A549 (cell line): Measurements from ENCODE around the gene CLDN1. TPM values are rescaled to one million over a fixed set of nuclear protein-coding genes. Genes with fewer than 3 reads are reported as not detected.

Experiments
- ATAC-seq, 2 experiments: fragments of 200-7000 bp in 1 of 2; fragments of >200 bp in 1 of 2; cut with Nextera tagmentation in 1 of 2; cut with Tn5 transposase in 1 of 2; 3 replicates each; pipeline versions ENCODE4 v1.8.0 to v1.9.1; 2018 to 2020; ENCODE audit warnings: mild to moderate bottlenecking in 1 of 2, moderate library complexity in 1 of 2
- CTCF ChIA-PET: fragments of 300-600 bp; sonication (Branson Sonifier 250); formaldehyde crosslinking; extraction: SDS; loops from one replicate; lab custom pipeline; 2021; ENCODE audit warnings: antibody characterized with exemption, inconsistent platforms; lab: Yijun Ruan, JAX
- POLR2A ChIA-PET: fragments of 350-600 bp; formaldehyde crosslinking; extraction: SDS; loops from one replicate; lab custom pipeline; 2021; ENCODE audit warnings: antibody characterized with exemption, inconsistent platforms; lab: Yijun Ruan, JAX
- DNase-seq, 2 experiments: peaks; one replicate each; pipeline versions ENCODE4 v3.0.0 to v3.0.0-alpha.2; 2011 to 2016; ENCODE audit warnings: low read depth in 1 of 2, low spot score in 1 of 2
- FAIRE-seq: peaks from 2 replicates; lab custom pipeline; 2011; peaks lifted over from hg19 to GRCh38; lab: Jason Lieb, UNC
- H3K27ac ChIP-seq, 2 experiments: fragments of >200 bp; sonication (Bioruptor Twin); formaldehyde crosslinking; 3 replicates each; pipeline ENCODE4 v1.5.1; 2016 to 2017
- H3K4me1 ChIP-seq: fragments of >200 bp; sonication (Bioruptor Twin); formaldehyde crosslinking; 3 replicates; pipeline ENCODE4 v1.6.1; 2016
- H3K4me2 ChIP-seq: fragments of >200 bp; sonication (Bioruptor Twin); formaldehyde crosslinking; 3 replicates; pipeline ENCODE4 v1.6.1; 2016
- H3K4me3 ChIP-seq: fragments of >200 bp; sonication (Bioruptor Twin); formaldehyde crosslinking; 3 replicates; pipeline ENCODE4 v1.5.1; 2016
- H3K9me3 ChIP-seq: fragments of >200 bp; sonication (Bioruptor Twin); formaldehyde crosslinking; 3 replicates; pipeline ENCODE4 v1.6.1; 2016
- CTCF ChIP-seq: fragments of >200 bp; sonication (Bioruptor Twin); formaldehyde crosslinking; IDR thresholded peaks from 3 replicates; pipeline ENCODE4 v1.5.1; 2016
- FOXS1 ChIP-seq: fragments of 250-450 bp; sonication (Bioruptor Pico); IDR thresholded peaks from 2 replicates; pipeline ENCODE4 v1.5.0; 2020; ENCODE audit warnings: mild to moderate bottlenecking, moderate library complexity
- HEYL ChIP-seq: fragments of 250-450 bp; sonication (Bioruptor Pico); IDR thresholded peaks from 2 replicates; pipeline ENCODE4 v1.8.0; 2021; ENCODE audit warnings: mild to moderate bottlenecking, moderate library complexity
- HOXA7 ChIP-seq: fragments of 250-450 bp; sonication (Bioruptor Pico); IDR thresholded peaks from 2 replicates; pipeline ENCODE4 v1.5.0; 2020; ENCODE audit warnings: mild to moderate bottlenecking, moderate library complexity
- HOXB13 ChIP-seq: fragments of 250-450 bp; sonication (Bioruptor Pico); IDR thresholded peaks from 2 replicates; pipeline ENCODE4 v1.5.0; 2020; ENCODE audit warnings: low read depth, mild to moderate bottlenecking, moderate library complexity
- HOXB5 ChIP-seq: fragments of 250-450 bp; sonication (Bioruptor Pico); IDR thresholded peaks from 2 replicates; pipeline ENCODE4 v1.5.0; 2020; ENCODE audit warnings: mild to moderate bottlenecking, moderate library complexity
- KDM5A ChIP-seq: fragments of 200-600 bp; sonication (generic); IDR thresholded peaks from 2 replicates; pipeline ENCODE4 v1.6.1; 2016; ENCODE audit warnings: antibody characterized with exemption, mild to moderate bottlenecking
- RAD21 ChIP-seq, 2 experiments: fragments of >200 bp in 1 of 2; sonication (Bioruptor Twin) in 1 of 2; formaldehyde crosslinking in 1 of 2; IDR thresholded peaks in 1 of 2; conservative IDR thresholded peaks in 1 of 2; 2 replicates in 1 of 2; 3 replicates in 1 of 2; pipeline ENCODE4 v1.6.1; 2012 to 2018; ENCODE audit warnings: inconsistent platforms in 1 of 2
- RFX5 ChIP-seq: fragments of 450-650 bp; IDR thresholded peaks from 2 replicates; pipeline ENCODE4 v1.7.1; 2014; ENCODE audit warnings: antibody characterized with exemption, mild to moderate bottlenecking, moderate library complexity
- TP53 ChIP-seq: fragments of 250-450 bp; sonication (Bioruptor Pico); IDR thresholded peaks from 2 replicates; pipeline ENCODE4 v1.5.0; 2021; ENCODE audit warnings: mild to moderate bottlenecking, moderate library complexity
- USF2 ChIP-seq: fragments of 450-650 bp; IDR thresholded peaks from 2 replicates; pipeline ENCODE4 v1.6.1; 2014; ENCODE audit warnings: antibody characterized with exemption
- ZNF302 ChIP-seq: fragments of 250-450 bp; sonication (Bioruptor Pico); IDR thresholded peaks from 2 replicates; pipeline ENCODE4 v1.9.0; 2021; ENCODE audit warnings: inconsistent platforms, mild to moderate bottlenecking, moderate library complexity
- WGBS: methylation state at CpG from one replicate; pipeline ENCODE4 v1.1.6; 2017; ENCODE audit errors: missing lambda C conversion rate; 5-methylcytosine and 5-hydroxymethylcytosine counted together
- polyA plus RNA-seq, 4 experiments: library from polyadenylated mRNA; depleted of rRNA in 3 of 4; stranded (reverse); fragments of >200 nt; fragmentation: RNase III in 1 of 4; extraction: RNeasy Plus Mini Kit Qiagen cat#74134 plus additional on column Dnase treatment in 1 of 4; gene quantifications; 2 replicates in 3 of 4; 3 replicates in 1 of 4; pipeline ENCODE4 v1.2.3, GENCODE V29; 2011 to 2017
- TF ChIP-seq, protein P1 (sequence below): fragments of >200 bp; sonication (Bioruptor Twin); formaldehyde crosslinking; IDR thresholded peaks from 3 replicates; pipeline ENCODE4 v1.6.1; 2016
- TF ChIP-seq, protein P2 (sequence below): IDR thresholded peaks from 2 replicates; pipeline ENCODE4 v1.6.1; 2012
- TF ChIP-seq, protein P3 (sequence below): fragments of 150-350 bp; IDR thresholded peaks from 2 replicates; pipeline ENCODE4 v1.6.1; 2014; ENCODE audit warnings: low read depth, mild to moderate bottlenecking, low read length

CLDN1 gene
- polyA plus RNA-seq, 2 of the 4 experiments (the other 2 are of a cell fraction): 33.7 to 142 TPM

- TF ChIP-seq, protein P1, sequence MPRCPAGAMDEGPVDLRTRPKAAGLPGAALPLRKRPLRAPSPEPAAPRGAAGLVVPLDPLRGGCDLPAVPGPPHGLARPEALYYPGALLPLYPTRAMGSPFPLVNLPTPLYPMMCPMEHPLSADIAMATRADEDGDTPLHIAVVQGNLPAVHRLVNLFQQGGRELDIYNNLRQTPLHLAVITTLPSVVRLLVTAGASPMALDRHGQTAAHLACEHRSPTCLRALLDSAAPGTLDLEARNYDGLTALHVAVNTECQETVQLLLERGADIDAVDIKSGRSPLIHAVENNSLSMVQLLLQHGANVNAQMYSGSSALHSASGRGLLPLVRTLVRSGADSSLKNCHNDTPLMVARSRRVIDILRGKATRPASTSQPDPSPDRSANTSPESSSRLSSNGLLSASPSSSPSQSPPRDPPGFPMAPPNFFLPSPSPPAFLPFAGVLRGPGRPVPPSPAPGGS: no peak
- no peak for TF ChIP-seq HEYL (CRISPR knock-in tag)
- no peak for TF ChIP-seq CTCF
- no peak for TF ChIP-seq FOXS1 (CRISPR knock-in tag)
- TF ChIP-seq HOXB13 (CRISPR knock-in tag): no peak
- no peak for TF ChIP-seq ZNF302 (CRISPR knock-in tag)
Measured at GRCh38 chr3:190309414-190309813, 12.8 kb downstream of the CLDN1 start (continued).

DNA sequence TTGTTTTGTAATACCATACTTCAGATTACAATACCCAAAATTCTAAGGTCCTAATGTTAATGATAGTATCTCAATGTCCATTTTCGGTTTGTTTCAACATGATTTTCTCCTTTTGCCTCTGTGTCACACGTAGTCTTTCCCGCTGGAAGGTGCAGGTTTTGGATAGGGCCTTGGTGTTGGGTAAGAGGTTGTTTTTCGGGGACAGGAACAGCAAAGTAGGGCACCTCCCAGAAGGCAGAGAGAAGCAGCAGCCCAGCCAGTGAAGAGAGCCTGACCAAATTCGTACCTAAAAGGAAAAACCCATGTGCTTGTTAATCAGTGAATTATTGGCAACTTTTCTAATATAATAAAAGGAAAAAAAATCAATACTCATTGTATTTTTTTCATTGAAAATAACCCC is 14.1 kb downstream of the CLDN1 start:
- ATAC-seq (no peak), FAIRE-seq (no peak), DNase-seq (no peak)
- TF ChIP-seq HOXA7 (no peak), CTCF (no peak), USF2 (no peak), HOXB5 (CRISPR knock-in tag) (no peak), RAD21 (conservative IDR thresholded peaks at IDR 0.05 in 1 of 2, IDR thresholded peaks at IDR 0.05 in 1 of 2) (no peak), RFX5 (no peak), KDM5A (no peak), TP53 (CRISPR knock-in tag) (no peak)
- TF ChIP-seq, protein P2, sequence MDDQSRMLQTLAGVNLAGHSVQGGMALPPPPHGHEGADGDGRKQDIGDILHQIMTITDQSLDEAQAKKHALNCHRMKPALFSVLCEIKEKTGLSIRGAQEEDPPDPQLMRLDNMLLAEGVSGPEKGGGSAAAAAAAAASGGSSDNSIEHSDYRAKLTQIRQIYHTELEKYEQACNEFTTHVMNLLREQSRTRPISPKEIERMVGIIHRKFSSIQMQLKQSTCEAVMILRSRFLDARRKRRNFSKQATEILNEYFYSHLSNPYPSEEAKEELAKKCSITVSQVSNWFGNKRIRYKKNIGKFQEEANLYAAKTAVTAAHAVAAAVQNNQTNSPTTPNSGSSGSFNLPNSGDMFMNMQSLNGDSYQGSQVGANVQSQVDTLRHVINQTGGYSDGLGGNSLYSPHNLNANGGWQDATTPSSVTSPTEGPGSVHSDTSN: no peak
- TF ChIP-seq, protein P3, sequence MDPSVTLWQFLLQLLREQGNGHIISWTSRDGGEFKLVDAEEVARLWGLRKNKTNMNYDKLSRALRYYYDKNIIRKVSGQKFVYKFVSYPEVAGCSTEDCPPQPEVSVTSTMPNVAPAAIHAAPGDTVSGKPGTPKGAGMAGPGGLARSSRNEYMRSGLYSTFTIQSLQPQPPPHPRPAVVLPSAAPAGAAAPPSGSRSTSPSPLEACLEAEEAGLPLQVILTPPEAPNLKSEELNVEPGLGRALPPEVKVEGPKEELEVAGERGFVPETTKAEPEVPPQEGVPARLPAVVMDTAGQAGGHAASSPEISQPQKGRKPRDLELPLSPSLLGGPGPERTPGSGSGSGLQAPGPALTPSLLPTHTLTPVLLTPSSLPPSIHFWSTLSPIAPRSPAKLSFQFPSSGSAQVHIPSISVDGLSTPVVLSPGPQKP: no peak
- POLR2A ChIA-PET: no interaction called here
- H3K4me3 ChIP-seq: no peak overlapping the region
- WGBS: 93% methylated on average over 5 of the region's 5 CpGs
- H3K27ac ChIP-seq: peak overlapping the region; percentile 16 to 45; a peak in 2 of 6 replicates
- H3K9me3 ChIP-seq: no peaks in the 10 kb centered on the region
- CTCF ChIA-PET: interaction anchor here (0.6 to 1.8 kb wide), 2 partner anchors 10 to 14 kb away, joined by 3 to 10 read pairs; partner anchors contain the start of gene CLDN1
- peaks cover 60% of the 10 kb centered on the region for H3K4me1 ChIP-seq
- H3K4me2 ChIP-seq: peak overlapping the region; percentile 71; the same call in 2 of the 3 replicates
